AG08395 (cell line): ENCODE data around the gene CAMKK2.
"Not testable (repeated sequence)": the region's sequence is repeated elsewhere in the genome, so short reads cannot be mapped to it uniquely, and the experiment has no call there.

ENCODE experiments used
- DNase-seq: peaks from one replicate; pipeline ENCODE4 v3.0.0; 2012; ENCODE audit warnings: mixed read lengths, low spot score

The CAMKK2 gene

DNA sequence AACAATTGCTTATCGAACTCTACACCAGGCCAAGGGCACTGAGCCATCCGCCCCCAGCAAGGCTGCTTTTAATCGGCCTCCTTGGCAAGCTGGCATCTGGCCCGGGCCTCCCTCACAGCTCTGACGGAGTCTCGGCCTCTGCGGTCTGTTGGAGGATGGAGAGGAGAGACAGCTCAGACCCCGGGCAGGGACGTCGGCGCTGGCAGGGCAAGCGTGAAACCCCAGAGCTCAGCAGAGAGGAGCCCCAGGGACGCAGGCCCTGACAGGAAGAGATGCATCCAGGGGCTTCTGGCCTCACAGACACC lies 17.5 kb downstream of the CAMKK2 start:
- DNase-seq = peak; percentile 81

DNA sequence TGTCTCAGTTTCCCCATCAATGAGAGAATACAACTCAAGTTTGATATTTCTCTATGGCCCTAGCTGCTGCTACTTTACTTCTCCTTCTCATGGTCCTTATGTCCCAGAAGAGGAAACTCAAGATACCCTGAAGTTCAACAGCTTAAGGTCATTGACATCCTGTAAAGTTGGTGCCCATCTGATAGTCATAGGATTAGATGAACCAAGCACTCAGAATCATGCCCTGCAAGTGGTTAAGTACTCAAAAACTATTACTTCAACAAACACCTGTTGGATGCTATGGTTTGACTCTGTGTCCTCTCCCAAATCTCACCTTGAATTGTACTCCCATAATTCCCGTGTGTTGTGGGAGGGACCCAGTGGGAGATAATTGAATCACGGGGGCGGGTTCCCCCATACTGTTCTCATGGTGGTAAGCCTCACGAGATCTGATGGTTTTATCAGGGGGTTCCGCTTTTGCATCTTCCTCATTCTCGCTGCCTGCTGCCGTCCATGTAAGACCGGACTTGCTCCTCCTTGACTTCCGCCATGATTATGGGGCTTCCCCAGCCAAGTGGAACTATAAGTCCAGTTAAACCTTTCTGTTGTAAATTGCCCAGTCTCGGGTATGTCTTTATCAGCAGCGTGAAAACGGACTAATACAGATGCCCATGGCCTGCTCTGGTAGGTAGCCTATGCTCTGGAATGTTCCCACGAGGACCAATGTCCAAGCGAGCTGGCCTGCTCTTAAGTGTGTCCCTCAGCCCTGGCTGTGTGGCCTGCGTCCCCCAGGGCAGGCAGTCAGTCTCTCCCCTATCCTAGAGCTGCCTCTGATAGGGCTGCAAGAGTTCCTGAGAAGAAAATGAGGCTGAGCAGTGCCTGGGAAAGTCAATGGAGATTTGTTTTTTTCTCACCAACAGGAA lies 18.1 kb downstream of the CAMKK2 start:
- DNase-seq = no peak

DNA sequence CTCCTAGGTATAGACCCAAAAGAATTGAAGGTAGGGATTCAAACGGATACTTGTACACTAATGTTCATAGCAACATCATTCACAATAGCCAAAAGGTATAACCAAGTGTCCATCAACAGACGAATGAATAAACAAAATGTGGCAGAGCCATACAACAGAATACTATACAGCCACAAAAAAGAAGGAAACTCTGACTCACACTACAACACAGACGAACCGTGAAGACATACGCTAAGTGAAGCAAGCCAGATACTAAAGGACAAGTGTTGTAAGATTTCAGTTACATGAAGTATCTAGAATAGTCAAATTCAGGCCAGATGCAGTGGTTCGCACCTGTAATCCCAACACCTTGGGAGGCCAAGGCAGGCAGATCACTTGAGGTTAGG lies 19.1 kb downstream of the CAMKK2 start:
- DNase-seq = no peak

DNA sequence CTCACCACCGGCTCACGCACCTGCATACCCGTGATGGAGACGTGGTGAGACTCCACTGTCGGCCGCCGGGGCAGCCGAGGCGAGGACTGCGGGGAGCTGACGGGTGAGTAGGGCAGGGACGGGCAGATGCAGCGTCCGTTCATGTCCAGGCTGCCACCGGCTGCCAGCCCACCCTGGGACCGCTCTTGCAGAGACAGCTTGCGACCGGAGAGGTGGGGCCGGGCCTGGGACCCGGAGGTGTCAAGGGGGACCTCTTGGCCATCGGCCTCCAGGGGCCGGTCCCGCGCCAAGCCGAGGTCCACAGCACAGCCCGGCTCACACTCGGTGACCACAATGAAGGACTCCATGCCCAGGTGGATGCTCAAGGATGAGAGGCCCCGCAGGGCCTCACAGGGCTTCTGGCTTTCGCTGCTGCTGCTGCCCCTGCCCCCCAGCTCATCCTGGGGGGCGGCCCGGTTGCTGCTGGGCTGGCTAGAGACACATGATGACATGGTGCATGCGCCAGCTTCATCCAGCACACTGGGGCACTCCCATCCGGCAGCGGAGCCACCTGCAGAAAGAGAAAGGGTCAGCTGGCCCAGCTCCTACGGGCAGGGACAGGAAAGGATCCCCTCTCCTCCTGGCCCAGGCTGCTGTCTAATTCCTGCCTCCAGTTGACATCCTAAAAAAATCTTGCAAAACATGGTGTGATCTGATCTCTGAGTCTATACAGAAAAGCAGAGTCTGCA lies 22.3 kb downstream of the CAMKK2 start:
- no peak for DNase-seq

DNA sequence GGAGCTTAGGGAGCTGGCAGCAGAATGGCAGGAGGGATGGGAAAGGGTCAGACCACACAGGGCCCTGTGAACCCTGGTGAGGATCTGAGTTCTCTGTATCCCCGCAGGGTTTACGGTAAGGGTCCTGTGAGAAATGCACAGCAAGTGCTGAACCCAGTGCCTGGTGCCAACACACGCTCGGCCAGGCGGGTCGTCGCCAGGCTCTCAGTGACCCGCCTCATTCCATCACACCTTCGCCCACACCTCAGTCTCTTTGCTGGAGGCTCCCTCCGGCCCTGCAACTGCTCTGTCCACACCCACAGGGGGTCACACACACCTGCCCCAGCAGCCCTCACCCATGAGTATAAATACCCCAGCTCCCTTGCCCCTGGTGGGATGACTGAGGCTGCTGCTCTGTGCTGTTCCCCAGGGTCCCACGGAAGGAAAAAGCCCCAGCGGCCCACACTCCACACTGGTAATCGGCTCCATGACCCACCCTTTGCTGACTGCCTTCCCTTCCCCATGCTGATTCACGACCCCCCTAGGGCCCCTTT lies 23.1 kb downstream of the CAMKK2 start:
- DNase-seq = no peak

DNA sequence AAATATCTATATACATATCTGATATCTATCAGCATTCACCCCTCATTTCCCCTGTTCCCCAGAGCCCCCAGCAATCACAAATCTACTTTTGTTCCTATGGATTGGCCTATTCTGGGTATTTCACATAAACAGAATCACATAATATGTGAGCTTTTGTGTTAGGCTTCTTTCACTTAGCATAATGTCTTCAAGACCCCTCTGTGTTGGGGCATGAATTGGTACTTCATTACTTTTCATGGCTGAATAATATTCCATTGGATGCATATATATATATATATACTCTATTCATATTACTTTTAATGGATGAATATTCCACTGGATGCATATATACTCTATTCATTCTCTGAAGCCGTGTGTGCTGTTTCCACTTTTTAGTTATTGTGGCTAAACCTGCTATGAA lies 28.7 kb downstream of the CAMKK2 start:
- DNase-seq = no peak

DNA sequence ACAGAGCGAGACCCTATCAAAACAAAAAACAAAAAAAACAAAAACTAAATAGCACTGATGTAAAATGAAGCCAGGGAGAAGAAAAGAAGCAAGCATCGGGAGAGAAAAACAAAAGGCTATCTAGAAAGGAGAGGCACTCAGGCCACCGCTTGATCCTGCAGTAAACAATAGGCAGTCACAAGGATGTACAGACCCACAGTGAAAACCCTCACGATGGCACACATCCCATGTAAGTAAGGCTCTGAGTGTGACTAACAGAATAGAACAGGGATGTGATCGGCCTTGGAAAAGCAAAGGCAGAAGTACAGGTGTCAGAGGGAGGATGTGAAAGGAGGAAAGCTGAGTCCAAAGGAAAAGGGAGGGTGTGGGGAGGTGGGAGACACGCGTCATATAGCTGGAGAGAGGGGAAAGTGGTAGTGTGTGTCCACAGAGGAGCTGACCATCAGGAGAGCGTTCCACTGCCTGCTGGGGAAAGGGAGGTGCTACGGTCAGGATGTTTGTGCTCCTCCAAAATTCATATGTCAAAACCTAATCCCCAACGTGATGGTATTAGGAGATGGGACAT lies 31.5 kb downstream of the CAMKK2 start:
- DNase-seq = no peak

DNA sequence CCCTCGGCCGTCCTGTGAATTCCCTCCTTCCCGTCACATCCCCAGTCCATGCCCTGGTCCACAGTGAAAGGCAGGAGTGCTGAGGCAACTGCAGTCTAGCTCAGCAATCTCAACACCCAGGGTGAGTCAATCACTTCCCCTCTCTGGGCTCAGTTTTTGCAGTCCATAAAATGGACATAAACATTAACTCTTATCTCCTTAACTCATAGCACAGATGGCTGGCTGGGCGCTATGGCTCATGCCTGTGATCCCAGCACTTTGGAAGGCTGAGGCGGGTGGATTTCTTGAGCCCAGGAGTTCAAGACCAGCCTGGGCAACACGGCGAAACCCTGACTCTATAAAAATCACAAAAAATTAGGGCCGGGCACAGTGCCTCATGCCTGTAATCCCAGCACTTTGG lies 32.4 kb downstream of the CAMKK2 start:
- DNase-seq = no peak

DNA sequence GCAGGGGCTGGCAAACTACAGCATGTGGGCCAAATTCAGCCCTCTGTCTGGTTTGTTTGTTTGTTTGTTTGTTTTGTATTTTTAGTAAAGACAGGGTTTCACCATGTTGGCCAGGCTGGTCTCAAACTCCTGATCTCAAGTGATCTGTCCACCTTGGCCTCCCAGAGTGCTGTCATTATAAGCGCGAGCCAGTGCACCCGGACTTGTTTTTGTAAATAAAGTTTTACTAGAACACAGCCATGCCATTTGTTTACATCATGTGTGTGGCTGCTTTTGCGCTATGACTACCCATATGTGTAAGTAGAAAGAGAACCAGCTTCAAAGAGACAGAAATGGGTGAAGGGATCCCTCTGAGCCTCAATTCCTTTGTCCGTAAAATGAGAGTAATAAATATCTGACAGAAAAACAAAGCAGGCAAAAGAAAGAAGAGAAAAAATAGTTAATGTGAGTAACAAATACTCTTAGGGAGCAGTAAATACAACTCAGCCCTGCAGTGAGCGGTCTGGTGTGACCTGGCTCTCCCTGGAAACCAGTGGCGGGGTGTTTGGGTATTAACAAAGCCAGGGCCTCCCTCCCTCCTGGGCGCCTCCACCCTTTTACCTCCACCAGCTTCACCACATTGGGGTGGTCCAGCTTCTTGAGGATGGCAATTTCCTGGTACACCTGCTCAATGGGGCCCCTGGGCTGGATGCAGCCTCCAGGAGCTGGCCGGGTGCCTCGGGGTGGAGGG lies 33.1 kb downstream of the CAMKK2 start:
- no peak for DNase-seq

DNA sequence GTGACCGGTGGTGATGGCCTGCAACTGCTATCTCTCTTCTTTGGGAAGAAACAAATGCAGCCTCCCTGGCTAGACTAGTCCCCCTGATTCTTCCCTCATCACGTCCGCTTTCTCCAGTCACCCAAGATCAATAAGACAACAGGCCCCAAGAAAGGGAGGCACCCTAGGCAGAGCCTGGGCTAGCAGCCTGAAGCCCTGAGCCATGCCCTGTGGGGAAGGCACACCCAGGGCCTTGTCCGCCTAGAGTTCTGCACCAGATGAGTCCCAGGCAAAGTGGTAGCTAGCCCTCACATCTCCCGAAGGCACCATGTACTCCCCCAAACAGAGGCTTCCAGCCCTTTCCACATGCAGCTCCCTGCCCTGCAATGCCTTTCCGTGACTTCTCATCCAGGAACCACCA lies 35.1 kb downstream of the CAMKK2 start:
- DNase-seq = no peak

DNA sequence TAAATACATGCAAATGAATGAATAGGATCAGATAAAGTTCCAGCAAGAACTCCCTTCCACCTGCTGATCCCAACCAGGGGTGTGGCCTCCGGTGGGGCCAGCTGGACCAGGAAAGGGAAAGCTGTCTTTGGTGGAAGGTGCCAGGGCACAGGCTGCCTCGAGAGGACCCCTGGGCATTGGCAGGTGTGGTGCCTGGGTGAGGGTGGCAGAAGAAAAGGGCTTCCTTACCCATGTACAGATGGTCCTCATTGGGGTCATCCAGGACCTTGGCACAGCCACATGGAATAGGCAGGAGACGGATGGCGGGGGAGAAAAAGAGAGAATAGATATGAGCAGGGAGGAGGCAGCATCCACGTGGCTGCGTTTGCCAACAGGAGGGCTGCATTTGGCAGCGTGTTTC lies 36.4 kb downstream of the CAMKK2 start:
- DNase-seq = no peak

DNA sequence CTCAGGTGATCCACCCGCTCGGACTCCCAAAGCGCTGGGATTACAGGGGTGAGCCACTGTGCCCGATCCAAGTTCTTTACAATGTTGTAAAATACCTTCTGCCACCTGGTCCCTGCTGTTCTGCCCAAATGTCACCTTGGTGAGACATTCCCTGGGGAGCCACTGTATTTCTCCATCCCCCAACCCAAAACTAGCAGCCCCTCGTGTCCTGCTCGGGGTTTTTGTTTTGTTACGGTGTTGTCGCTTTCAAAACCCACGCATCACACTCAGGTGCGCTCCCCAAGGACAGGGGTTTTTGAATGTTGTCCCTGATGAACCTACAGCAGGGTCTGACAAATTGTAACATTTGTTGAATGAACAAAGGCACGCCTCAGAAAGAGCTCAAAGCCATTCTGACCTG lies 37.4 kb downstream of the CAMKK2 start:
- no peak for DNase-seq

DNA sequence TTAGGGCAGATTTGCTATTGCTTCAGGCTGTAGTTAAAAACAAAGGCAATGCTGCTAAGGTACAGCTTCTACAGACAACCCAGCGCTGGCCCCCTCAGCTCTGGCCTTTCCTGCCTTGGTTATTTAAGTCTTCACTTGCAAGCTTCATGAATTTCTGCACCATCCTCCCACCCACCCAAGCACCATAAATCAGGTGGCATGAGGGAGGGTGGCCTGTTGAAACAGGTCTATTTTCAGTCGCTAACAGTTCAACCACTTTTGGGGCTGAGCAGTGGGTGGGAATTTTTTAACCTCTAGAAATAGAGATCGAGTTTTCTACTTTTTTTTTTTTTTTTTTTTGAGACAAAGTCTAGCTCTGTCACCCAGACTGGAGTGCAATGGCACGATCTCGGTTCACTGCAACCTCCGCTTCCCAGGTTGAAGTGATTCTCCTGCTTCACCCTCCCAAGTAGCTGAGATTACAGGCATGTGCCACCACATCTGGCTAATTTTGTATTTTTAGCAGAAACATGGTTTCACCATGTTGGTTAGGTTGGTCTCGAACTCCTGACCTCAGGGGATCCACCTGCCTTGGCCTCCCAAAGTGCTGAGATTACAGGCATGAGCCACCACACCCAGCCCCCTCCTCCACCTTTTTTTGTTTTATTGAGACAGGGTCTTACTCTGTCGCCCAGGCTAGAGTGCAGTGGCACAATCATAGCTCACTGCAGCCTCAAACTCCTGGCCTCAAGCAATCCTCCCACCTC lies 38.6 kb downstream of the CAMKK2 start:
- not testable (repeated sequence) for DNase-seq

DNA sequence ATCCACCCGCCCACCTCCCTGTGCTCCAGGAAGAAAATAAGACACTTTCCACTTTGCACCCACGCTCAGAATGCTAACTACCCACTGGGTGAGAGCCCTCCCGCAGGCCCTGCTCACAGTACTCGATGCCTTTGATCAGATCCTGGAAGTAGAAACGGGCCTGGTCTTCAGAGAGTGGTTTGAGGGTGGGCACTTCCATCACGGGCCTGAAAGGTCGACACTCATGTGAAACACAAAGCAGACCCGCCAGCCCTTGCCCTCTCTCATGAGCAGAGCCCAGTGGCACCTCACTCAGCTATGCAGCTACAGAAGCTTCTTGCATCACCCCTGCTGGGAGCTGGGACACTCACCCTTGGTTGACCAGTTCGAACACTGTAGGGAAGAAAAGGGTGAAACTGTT lies 41.1 kb downstream of the CAMKK2 start:
- DNase-seq = no peak

DNA sequence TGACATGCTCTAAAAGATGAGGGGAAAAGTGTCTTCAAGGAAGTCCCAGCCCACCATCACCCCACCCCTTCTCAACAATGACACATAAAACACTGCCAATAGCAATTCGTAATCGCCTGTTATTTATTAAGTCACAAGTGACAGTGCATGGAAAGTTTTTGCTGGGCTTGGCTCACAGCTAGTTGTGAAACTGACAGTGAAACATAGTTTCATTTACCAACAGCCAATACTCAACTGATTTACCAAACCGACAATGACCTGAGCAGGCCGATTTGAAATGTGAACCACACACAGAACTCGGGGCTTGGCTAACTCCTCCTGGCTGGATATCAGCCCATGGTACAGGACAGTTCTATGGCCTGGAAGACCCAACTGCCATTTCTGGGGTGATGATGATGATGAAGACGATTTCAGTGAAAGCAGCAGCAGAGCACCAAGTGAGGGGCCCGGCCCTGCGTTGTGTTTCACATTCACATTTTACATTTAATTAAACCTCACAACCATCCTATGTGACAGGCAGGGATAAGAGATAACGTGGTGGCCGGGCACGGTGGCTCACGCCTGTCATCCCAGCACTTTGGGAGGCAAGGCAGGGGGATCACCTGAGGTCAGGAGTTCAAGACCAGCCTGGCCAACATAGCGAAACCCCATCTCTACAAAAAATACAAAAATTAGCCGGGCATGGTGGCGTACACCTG lies 42.7 kb downstream of the CAMKK2 start:
- no peak for DNase-seq

DNA sequence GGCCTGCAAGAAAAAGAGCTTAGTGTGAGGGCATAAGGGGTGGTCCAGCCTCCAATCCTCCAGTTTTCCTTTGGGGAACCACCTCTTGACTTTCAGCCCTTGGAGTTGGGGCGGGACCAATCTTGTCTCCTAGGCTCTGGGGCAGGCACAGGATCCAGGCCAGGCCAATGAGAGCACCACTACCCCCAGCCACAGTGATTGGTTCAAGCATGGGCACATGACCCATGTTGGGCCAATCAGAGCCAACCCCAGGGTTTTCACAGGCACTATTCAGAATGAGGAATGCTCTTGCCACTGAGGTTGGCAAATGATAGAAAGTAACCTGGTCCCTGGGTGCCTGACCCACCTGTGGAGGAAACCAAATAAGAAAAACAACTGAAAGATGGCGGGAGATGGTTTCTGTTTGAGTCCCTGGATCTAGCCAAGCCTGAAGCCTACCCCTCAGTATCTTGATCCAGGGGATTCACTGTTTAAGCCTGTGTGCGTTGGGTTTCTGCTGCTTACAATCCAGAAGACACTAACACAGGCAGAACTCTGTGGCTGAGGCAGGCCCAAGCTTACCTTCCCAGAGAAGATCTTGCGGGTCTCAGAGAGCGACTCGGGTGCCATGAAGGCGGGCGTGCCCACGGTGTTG lies 43.7 kb downstream of the CAMKK2 start:
- no peak for DNase-seq

DNA sequence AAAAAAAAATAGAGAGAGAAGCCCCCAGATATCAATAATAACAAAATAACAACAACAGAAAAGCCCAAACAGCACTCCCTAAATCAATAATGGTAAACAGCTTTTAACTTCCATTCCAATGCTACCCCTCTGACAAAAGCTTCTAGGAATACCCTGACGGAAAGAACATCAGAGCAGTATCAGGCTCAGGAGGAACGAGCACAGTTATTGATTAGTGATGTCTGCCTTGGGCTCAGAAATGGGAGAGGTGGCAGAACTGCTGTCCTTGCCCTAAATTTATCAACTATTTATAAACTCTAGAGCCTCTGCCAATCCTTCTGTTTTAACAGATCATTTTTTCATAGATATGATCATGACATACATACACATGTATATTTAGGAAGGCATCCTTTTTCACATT lies 44.7 kb downstream of the CAMKK2 start:
- no peak for DNase-seq

DNA sequence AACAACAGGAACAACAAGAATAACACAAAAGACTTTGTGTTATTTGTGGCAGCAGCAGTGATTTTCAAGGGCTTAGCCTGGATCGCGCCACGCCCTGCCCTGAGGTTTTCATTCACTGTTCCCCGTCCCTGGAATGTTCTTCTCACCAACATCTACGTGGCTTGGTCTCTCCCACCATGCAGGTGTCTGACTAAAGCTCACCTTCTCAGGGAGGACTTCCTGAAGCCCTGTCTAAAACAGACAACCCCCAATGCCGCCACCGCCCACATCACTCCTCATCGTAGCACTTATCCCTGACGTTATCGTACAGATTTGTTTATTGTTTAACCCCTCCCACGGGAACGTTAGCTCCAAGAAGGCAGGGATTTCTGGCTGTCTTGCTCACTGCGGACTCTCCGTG lies 46.1 kb downstream of the CAMKK2 start:
- no peak for DNase-seq

DNA sequence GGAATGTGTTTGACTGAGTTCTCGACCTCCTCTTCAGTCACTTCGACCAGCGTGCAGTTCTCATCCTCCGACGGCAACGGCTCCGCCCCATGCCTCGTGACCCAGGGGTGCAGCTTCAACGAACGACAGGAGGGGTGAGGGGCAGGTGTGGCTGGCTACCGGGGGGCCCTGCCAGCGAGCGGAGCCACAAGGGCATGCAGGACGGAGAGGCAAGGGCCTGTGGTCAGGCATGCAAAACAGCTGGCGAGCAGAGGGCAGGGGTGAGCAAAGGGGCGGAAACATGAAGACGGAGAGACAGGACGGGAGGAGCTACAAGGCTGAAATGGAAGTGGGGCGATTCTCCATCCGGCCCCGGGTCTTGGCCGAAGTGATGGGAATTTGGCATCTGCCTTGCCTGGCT lies 47.9 kb downstream of the CAMKK2 start:
- no peak for DNase-seq

DNA sequence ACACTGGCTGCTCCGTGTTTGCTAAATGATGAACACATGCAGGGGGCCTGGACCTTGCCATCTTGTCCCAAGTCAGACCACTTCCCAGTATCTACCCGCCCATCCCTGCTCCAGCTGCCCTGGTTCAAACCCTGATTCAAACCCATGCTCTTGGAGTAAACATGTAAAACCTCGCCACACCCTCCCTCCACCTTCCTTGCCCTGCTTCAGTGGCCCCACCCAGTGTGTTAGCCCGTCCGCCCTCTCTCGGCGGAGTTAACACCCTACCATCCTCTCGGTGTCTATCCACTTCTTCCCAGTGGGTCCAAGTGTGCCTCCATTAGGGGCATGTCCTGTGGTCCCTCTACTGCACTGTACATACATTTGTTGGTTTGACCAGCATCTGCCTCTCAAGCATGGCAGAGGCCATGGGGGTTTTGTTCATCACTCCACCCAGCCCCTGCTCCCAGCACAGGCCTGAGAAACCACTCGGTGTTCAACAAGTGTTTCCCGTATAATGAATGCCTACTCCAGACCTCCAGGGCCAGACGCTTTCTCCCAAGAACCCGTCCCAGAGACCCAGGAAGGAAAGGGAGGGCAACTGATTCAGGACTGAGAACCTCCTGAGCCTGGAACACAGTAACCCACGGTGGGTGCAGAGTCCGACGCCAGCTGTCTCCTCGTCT lies 49.5 kb downstream of the CAMKK2 start:
- no peak for DNase-seq
